ENCODE results near the gene PHRF1.

GRCh38 chr11:531919-532526 lies 44.2 kb upstream of the PHRF1 start:
- TF ChIP-seq CTCF (IDR thresholded peaks at IDR 0.05; ENCODE audit: extremely low read depth in 1 of 2, insufficient read depth in 1 of 2, low read depth in 1 of 2, low read length in 2 of 2) = no peak
- no peak for TF ChIP-seq POLR2A (IDR thresholded peaks at IDR 0.05; ENCODE audit: low read depth, low read length)
- TF ChIP-seq JUN (IDR thresholded peaks at IDR 0.05; ENCODE audit: borderline replicate concordance, insufficient read depth, insufficient read length, low read depth) = no peak
- no peak for TF ChIP-seq EZH2 (IDR thresholded peaks at IDR 0.05; ENCODE audit: borderline replicate concordance, low read depth, low read length, severe bottlenecking)
- TF ChIP-seq MAX (IDR thresholded peaks at IDR 0.05; ENCODE audit: insufficient read depth, insufficient read length) = no peak
- no peak for TF ChIP-seq POLR2AphosphoS5 (IDR thresholded peaks at IDR 0.05; ENCODE audit: insufficient read depth, low read depth, low read length)
- TF ChIP-seq GATA2 (IDR thresholded peaks at IDR 0.05; ENCODE audit: insufficient read depth, insufficient read length, low read depth, low read length) = no peak
- TF ChIP-seq MYC (IDR thresholded peaks at IDR 0.05; ENCODE audit: low read depth, low read length) = no peak
- no peak for TF ChIP-seq FOS (IDR thresholded peaks at IDR 0.05; ENCODE audit: borderline replicate concordance, insufficient read depth, low read length)
